Measurements from ENCODE around the gene FGFR3.

DNA sequence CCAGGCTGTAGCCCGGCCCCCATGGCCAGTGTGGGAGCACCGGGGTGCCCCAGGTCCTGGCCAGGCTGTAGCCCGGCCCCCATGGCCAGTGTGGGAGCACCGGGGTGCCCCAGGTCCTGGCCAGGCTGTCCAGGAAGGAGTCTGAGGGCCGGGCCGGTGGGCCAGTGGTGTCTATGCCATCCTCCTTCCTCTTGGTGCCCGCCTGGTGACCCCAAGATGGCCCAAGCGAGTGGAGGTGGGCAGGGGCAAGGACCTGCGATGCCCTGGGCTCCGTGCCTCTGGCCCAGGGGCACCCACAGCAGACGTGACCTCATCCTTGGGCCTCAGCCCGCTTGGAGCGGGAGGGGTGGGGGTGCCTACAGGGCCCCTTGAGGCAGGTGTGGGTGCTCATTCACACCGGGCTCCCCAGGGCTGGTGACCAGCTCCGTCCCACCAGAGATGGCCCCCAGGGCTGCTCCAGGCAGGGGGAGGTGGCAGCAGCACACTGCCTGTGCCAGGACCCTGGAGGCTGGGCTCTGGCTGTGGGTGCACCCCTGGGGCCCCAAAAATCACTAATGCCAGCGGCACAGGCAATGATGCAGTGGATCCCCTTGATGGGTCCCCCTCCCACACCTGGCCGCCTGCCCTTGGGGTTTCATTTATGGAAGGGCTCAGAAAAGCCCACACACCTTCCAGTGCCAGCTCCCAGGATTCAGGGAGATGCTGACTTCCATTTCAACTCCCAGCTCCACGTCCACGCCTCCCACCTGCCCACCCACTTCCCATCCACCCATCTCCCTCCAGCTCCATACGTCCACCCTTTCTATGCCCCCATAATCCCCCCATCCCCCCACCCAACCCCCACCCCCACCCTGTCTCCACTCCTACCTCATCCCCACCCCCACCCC, 36.0 kb upstream of the FGFR3 start:
- TF ChIP-seq, protein P1, sequence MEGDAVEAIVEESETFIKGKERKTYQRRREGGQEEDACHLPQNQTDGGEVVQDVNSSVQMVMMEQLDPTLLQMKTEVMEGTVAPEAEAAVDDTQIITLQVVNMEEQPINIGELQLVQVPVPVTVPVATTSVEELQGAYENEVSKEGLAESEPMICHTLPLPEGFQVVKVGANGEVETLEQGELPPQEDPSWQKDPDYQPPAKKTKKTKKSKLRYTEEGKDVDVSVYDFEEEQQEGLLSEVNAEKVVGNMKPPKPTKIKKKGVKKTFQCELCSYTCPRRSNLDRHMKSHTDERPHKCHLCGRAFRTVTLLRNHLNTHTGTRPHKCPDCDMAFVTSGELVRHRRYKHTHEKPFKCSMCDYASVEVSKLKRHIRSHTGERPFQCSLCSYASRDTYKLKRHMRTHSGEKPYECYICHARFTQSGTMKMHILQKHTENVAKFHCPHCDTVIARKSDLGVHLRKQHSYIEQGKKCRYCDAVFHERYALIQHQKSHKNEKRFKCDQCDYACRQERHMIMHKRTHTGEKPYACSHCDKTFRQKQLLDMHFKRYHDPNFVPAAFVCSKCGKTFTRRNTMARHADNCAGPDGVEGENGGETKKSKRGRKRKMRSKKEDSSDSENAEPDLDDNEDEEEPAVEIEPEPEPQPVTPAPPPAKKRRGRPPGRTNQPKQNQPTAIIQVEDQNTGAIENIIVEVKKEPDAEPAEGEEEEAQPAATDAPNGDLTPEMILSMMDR (IDR thresholded peaks at IDR 0.05 in 8 of 11, conservative IDR thresholded peaks at IDR 0.05 in 3 of 11), result no peak
- no peak for TF ChIP-seq POLR2AphosphoS5 (IDR thresholded peaks at IDR 0.05)
- TF ChIP-seq POLR2A (IDR thresholded peaks at IDR 0.05), result no peak
